GM15510 (cell line): ENCODE results near the gene FAH.

Source experiments
- POLR2A ChIP-seq: IDR thresholded peaks from 3 replicates; pipeline ENCODE4 v1.6.1; 2011; ENCODE audit warnings: borderline replicate concordance; ENCODE audit not compliant: insufficient read length; ENCODE audit errors: extremely low read depth

The FAH gene

DNA sequence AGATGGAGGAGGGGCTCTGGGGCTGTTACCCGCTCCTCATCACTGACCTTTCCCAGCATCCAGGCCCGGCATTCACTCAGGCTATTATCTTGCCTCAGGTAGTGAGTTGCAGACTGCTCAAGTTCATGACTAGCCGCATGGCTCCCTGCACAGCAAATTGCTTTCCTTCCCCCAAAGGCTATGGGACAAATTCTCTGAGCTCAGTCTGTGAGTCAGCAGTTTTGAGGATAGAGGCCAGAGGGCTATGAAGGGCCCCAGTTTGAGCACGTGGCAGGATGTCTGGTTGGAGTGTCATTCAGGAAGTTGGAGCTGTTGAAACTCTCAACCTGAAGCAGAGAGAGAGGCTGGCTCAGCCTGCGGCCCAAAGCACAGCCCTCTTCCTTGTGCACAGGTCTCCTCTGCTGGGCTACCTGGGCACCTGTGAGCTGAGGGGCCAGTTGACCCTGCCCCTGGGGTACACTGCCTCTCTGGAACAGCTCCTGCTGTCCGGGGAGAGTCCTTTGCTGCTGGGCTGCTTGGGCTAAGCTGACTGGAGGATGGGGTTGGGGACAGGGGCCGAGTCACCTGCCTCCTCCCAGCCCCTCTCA, 7.9 kb downstream of the FAH start:
- no peak for TF ChIP-seq POLR2A

DNA sequence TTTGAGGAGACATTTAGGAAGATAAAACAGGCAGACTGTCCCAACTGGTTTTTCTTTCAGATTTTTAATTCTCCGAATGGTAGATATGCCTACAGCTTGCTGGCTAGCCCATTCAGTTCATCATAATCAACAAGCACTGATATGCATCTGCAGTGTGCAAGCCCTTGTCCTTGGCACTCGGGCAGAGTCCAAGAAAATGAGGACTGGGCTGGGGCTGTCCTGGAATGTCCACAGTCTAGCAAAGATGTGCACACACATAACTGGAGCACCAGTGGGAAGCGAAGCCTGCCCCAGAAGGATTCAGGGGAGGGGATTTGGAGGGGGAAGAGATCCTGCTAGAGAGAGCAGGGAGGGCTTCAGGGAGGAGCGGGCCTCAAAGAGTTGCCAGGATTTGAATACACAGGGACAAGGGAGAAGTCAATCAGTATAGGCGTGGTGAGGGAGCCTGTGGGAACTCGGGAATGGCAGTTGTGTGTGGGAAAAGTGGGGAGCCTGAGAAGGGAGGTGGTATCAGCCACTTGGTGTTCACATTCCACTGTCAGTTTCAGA, 8.7 kb downstream of the FAH start:
- TF ChIP-seq POLR2A: no peak

DNA sequence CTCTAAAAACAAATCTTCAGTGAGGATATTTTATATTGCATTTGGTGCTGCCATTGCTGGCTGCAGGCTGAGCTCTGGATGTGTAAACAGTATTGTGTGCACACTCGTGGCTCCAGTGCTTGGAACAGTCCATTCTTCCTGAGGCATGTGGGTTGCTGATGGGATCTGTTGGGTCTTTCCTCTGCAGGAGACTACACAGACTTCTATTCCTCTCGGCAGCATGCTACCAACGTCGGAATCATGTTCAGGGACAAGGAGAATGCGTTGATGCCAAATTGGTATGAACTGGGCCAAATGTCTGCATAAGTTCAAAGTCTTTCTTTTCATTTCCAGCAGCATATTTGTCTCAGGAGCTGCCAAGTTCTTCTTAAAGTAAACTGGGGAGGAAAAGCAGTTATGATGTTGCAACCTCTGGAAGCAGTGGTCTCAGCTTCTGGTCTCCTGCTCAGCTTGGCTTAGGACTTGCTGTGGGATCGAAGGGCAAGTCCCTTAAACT, 9.3 kb downstream of the FAH start:
- TF ChIP-seq POLR2A: no peak

DNA sequence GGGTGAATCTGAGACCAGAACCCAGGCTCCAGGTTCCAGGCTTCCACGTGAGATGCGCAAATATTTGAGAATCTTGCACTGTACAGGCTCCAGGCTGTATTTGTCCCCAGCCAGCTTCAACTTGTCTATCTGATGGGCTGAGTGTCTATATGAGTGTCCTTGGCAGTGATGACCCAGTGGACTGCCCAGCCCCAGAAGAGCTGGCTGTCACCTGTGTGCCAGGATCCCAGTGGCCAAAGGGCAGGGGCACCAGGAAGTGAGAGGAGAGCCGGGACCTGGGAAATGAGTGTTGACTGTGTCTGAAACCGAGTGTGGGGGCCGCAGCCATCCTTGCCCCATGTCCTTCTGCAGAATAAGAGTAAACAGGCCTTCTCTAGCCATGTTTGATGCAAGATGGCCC, 10.4 kb downstream of the FAH start:
- TF ChIP-seq POLR2A: no peak

DNA sequence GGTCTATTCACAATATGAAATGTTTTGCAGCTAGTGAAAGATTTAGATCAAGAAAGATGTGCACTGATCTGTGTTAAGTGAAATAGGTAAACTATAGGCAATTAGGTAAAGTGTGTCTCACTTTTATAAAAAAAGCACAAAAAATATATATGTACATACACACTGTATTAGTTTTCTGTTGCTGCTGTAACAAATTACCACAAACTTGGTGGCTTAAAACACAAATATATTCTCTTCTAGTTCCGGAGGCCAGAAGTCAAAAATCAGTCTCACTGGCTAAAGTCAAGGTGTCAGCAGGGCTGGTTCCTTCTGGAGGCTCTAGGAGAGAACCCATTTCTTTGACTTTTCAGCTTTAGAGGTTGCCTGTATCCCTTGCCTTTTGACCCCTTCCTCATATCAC, 11.1 kb downstream of the FAH start:
- TF ChIP-seq POLR2A: no peak

DNA sequence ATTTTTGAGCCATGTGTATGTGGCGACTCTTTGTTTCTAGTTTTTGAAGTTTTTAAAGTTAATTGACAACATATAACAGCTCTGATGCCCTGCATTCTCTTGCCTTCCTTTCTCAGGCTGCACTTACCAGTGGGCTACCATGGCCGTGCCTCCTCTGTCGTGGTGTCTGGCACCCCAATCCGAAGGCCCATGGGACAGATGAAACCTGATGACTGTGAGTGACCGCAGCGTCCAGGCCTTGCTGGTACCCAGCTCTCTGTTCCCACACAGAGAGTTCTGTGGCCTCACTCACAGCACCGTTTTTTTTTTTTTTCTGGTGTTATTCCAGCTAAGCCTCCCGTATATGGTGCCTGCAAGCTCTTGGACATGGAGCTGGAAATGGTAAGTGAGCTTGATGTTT, 15.1 kb downstream of the FAH start:
- TF ChIP-seq POLR2A: no peak

DNA sequence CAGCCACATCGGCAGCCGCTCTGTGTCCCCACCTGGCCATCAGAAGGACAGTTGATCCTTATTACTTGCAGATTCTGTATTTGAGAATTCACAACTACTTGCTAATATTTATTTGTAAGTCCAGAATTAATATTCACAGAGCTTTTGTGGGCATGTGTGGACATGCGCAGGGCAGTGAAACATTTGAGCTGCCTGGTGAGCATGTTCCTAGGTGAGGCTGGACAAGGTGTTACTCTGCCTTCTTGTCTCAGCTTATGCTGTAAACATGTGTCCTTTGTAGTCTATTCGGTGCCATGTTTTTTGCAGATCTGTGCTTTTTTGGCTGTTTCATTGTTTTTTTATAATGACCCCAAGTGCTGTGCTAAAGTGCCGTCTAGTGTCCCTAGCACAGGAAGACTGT, 15.6 kb downstream of the FAH start:
- no peak for TF ChIP-seq POLR2A

DNA sequence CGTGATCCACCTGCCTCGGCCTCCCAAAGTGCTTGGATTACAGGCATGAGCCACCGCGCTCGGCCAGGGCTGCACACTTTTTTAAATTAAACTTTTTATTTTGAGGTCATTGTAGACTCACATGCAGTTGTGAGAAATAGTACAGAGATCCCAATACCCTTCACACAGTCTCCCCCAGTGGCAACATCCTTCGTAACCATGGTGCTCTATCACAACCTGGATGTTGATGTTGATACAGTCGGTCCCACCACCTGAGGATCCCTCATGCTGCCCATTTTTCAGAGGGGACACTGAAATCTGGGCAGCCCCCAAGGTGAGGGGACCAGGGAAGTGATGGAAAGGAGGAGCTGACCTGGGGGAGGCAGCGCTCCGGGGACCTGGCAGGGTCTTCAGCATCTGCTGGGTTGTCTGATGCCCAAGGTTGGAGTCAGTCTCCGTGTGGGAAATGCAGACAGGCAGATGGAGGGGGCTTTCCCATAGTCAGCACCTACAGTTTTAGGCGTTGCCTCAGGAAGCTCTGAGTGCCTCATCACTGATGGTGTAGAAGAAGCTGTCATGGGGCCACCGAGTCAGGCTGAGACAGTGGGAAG, 17.1 kb downstream of the FAH start:
- TF ChIP-seq POLR2A: no peak

DNA sequence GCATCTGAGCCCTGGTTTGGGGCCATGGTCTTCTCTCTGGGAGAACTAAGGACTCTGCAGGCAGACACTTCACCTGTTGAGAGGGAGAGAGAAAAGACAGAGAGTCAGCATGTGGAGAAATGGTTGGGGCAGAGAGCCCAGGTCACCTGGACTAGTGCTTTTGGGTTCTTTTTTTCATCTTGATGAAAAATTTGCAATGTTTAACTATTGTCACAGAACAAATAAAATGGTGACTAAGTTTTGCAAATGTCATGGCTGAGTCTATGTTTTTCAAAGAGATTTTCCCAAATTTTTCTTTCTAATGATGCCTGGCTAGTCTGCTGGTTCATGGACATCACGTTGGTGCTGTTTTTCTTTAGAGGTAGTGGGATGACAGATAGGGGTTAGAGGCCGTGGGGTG, 17.8 kb downstream of the FAH start:
- no peak for TF ChIP-seq POLR2A

DNA sequence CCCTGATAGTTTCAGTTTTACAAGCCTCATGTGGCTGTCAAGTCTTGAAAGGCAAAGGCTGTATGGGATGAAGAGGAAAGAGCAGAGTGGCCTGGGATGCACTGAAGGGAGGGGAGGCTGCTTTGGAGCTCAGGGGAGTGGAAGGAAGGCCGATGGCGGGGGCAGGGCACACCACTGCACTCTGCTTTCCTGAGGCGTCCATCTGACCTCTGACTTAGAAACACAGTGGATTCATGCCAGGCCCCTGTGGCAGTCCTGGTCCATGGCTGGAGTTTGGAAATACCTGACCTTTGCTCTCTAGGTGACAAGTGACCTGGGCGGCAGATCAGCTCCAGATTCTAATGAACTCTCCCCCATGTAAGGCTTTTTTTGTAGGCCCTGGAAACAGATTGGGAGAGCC, 19.0 kb downstream of the FAH start:
- no peak for TF ChIP-seq POLR2A

DNA sequence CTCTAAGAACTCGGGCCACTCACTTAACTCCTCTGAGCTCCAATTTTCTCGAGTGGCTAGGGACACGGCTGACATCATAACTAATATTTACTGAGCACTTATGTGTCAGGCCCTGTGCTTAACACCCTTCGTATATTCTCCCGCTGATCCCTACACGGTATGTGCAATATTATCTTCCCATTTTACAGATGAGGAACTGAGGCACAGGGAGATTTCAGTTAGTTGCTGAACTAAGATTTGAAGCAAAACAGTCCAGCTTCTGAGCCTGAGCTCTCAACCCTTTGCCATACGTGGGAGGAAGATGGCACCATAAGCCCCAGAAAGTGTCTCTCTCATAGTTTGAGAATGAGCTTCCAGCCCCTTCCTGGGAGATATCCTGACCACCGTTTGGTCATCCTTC, 19.6 kb downstream of the FAH start:
- TF ChIP-seq POLR2A: no peak

DNA sequence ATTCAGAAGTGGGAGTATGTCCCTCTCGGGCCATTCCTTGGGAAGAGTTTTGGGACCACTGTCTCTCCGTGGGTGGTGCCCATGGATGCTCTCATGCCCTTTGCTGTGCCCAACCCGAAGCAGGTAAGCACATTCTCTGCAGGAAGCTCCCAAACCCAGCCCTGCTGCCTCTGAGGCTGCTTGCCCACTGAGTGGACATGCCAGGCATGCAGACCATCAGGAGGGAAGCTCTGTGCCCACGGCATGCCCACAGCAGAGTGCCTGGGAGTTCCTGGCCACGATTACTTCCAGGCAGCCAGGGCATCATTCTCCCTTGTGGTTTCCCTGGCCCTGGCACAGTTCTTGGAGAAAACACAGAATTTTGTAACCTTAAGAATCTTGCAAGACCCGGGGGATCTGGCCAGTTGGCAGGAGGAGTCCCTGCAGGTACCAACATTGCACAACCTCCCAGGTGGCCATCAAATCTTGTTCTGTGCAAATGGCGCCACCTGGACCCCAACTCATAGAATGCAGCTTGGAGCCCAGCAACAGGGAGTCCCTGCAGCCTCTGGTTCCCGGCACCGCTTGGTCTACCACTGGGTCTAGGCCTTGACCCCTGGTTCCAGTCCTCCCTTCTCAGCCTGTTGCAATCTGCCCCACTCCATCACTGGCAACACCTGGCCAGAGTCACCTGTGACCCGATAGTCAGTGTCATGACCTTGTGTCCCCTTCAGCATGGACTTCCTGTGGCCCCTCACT, 20.4 kb downstream of the FAH start:
- no peak for TF ChIP-seq POLR2A

DNA sequence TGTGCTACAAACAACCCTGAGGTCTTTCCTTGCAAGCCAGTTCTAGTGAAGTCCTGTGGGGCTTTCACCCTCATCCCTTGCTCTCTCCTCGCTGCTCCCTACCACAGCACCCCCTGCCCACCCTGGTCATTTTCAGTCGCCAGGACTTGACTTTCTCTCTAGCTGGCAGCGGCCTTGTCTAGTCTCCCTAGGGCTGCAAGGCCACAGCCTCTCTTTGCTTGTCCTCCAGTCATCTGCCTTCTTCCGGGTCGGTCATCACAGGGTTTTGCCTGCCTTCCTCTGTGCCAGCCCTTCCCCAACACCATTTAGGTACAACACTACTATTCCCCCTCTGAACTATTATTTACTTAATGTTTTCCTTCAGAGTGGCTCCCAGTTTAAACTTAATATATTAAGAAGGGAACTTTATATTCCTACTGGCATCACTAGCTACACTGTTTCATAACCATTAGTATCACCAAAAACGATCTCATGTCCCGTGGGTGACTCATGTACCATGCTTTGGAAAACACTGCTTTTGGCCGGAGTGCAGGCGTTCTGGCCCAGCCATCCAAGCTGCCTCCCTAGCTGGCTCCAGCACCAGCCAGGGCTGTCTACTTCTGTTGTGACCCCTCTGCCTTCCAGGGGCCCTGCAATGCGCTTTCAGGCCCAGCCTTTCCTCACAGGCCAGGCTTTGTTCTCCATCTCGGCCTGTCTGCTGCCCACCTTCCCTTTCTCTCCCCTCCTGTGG, 21.4 kb downstream of the FAH start:
- TF ChIP-seq POLR2A: no peak

DNA sequence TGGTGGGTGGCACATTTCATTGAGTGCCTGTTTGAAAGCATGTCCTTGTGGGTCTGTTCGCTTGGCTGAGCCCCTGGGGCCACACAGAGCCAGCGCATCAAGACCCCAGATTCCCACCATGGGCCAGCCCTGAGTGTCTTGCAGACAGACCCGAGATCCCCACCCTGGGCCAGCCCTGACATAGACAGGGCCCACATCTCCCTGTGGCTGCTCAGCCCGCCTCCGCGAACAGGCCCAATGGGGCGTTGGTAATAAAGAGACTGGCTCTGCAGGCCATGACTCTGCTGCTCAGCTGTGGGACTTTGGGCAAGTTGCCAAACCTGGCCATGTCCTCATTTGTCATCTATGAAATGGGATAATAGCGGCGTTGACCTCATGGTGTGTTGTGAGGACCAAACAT, 22.6 kb downstream of the FAH start:
- TF ChIP-seq POLR2A: no peak

DNA sequence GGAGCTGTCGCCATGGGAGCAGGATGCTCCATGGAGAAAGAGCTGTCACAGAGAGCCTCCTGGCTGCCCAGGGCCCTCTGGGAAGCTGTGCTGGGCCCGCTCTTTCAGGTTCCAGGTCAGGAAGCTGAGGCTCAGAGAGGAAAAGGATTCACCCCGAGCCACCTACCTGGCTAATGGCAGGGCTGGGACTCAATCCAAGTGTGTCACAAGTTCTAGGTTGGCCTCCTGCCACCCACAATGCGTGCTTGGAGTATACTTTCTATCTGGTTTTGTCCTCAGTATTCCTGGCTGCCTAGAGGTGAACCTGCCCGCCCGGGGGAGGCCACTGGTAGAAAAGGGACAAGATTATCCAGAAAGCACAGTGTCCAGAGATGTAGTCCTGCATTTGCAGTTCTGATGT, 23.6 kb downstream of the FAH start:
- TF ChIP-seq POLR2A: no peak
